Activated CD8-positive, alpha-beta memory T cell treated with anti-CD3 and anti-CD28 coated beads, Interleukin-2, amount 50 U/mL, for 1 hour (primary cell): Measurements from ENCODE around the gene MRPL51.
"Not testable (repeated sequence)": the region's sequence is repeated elsewhere in the genome, so short reads cannot be mapped to it uniquely, and the experiment has no call there.

Experiments
- DNase-seq: peaks from one replicate; pipeline ENCODE4 v3.0.0-alpha.2; 2020; ENCODE audit errors: extremely low read depth

MRPL51 gene

DNA sequence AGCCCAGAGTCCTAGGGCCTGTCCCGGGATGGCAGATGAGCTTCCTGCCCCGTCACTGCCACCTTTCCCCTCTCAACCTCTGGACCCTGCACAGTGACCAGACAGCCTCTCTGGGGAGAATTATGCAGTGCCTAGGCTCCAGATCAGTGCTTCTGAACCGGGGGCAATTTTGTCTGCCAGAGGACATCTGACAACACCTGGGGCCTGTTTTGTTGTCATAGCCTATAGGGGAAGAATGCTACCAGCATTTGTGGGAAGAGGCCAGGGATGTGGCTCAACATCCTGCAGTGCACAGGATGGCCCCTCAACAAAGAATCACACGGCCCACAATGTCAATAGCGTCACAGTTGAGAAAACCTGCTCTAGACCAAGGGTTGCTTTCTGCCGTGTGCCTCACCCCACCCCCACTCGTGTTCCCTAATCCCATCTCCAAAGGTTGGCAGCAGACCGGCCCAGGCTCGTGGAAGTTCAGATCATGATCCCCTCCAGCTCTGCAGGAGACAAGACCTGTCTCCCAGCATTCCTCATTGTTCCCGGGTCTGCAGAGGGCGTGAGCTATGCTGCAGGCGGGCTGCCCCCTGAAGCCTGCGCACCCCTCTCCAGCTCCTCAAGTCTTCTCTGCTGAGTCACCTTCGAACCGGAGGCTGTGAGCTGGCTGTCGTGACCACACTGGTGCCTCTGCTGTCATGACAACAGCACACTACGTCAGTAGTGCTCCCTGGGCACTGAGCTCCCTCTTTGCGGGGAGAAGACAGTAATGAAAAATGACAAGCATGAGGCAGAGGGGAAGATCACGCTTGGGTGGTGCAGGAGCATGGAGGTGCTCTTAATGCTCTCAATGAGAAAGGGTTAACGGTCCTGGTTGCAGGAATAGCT is 39.2 kb upstream of the MRPL51 start:
- peak; percentile 83 for DNase-seq

DNA sequence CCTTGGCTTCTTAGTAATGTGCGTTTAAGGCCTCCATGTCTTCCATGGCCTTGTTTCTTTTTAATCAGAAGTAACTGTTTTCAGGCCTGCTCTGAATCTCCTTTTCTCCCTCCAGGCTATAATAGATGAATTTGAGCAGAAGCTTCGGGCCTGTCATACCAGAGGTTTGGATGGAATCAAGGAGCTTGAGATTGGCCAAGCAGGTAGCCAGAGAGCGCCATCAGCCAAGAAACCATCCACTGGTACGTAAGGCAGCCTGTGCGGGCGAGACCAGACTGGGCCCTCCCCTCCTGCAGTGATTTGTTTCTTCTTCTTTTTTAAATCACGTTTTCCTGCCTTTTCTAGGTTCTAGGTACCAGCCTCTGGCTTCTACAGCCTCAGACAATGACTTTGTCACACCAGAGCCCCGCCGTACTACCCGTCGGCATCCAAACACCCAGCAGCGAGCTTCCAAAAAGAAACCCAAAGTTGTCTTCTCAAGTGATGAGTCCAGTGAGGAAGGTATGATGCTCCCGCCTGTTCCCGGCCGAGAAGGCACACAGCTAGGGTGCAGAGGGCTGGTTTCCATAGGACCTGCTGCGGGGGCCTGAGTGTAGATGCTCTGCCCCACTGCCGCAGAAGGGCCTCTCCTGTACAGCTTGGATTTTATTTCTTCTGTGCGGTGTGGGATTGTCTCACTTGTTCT is 37.7 kb upstream of the MRPL51 start:
- no peak for DNase-seq

DNA sequence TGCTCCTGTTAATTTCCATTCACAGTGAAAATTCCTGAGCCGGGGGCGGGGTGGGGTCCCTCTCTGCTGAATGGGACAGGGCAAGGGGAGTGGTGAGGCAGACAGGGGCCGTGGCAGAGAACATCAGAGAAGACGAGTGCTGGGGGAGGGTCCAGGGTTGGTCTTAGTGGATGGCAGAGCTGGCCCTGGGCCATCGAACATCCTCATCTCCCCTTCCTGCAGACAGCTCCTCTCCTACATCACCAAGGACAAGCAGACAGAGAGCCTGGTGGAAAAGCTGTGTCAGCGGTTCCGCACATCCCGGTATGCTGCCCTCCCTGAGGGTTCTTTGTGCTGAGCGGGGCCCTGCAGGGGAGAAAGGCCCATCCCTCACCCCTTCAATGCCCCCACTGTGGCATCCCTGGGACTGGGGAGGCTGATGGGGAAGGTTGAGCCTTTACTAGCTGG is 36.3 kb upstream of the MRPL51 start:
- no peak for DNase-seq

GRCh38 chr12:6528539-6529235 is 35.6 kb upstream of the MRPL51 start:
- DNase-seq, result no peak

DNA sequence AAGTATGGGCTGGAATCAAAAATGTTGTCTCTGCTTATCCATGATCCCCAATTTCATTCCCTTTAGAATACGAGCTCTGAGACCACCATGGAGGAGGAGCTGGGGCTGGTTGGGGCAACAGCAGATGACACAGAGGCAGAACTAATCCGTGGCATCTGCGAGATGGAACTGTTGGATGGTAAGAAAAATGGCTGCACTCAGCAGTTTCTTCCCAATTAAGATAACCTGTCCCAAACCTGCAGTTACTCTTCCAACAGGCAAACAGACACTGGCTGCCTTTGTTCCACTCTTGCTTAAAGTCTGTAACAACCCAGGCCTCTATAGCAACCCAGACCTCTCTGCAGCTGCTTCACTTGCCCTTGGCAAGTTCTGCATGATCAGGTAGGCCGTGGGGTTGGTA is 34.6 kb upstream of the MRPL51 start:
- DNase-seq, result no peak

DNA sequence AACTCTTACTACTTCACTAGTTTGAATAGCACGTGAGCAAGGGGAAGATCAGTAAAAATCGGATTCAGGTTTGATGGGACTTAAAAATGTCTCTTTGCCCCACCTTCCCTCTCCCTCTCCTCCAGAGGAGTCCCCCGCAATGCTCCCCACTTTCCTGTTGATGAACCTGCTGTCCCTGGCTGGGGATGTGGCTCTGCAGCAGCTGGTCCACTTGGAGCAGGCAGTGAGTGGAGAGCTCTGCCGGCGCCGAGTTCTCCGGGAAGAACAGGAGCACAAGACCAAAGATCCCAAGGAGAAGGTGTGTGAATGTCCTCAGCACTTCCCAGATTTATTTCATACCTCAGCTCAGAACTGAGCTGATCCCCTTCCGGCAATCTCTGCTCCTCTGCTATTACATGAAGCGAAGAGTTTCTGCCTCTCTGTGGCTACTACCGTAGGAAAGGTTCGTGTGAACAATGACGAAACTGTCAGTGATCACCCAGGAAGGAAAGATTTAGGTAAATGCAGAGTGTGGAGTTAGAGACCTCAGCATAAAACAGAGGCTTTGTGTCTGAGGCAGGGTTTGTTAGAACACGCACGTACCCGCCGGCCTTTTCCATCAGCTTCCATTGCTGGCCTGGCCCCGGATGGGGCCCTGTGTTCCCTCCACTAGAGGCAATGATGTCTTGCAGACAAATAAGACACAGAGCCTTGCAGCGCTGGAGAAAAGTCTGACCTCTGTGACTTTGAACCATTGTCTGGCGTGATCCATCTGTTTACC is 33.9 kb upstream of the MRPL51 start:
- no peak for DNase-seq

DNA sequence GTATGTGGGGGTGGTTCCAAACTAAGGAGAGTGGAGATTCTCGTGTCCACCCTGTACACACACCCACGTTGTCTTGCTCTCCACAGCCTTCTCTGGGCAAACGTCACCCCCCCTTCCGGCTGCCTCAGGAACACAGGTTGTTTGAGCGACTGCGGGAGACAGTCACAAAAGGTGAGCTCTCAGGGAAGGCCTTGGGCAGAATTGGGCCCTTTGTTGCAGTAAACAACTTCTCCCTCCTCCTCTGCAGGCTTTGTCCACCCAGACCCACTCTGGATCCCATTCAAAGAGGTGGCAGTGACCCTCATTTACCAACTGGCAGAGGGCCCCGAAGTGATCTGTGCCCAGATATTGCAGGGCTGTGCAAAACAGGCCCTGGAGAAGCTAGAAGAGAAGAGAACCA is 33.1 kb upstream of the MRPL51 start:
- no peak for DNase-seq

- DNase-seq, result no peak
Measured at GRCh38 chr12:6524648-6525047, 31.6 kb upstream of the MRPL51 start.

- DNase-seq, result no peak
Measured at GRCh38 chr12:6523708-6524107, 30.6 kb upstream of the MRPL51 start.

- no peak for DNase-seq
Measured at GRCh38 chr12:6522193-6522592, 29.1 kb upstream of the MRPL51 start.

DNA sequence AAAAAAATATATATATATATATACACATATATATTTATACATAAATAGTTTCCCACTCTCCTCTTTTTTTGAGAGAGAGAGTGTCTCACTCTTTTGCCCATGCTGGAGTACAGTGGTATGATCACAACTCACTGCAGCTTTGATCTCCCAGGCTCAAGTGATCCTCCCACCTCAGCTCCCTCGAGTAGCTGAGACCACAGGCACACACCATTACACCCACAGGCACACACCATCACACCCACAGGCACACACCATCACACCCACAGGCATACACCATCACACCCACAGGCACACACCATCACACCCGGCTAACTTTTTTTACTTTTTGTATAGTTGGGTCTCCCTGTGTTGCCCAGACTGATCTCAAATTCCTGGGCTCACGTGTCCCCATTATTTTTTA is 27.1 kb upstream of the MRPL51 start:
- DNase-seq, result no peak

- DNase-seq, result no peak
Measured at GRCh38 chr12:6508087-6508486, 15.0 kb upstream of the MRPL51 start.

DNA sequence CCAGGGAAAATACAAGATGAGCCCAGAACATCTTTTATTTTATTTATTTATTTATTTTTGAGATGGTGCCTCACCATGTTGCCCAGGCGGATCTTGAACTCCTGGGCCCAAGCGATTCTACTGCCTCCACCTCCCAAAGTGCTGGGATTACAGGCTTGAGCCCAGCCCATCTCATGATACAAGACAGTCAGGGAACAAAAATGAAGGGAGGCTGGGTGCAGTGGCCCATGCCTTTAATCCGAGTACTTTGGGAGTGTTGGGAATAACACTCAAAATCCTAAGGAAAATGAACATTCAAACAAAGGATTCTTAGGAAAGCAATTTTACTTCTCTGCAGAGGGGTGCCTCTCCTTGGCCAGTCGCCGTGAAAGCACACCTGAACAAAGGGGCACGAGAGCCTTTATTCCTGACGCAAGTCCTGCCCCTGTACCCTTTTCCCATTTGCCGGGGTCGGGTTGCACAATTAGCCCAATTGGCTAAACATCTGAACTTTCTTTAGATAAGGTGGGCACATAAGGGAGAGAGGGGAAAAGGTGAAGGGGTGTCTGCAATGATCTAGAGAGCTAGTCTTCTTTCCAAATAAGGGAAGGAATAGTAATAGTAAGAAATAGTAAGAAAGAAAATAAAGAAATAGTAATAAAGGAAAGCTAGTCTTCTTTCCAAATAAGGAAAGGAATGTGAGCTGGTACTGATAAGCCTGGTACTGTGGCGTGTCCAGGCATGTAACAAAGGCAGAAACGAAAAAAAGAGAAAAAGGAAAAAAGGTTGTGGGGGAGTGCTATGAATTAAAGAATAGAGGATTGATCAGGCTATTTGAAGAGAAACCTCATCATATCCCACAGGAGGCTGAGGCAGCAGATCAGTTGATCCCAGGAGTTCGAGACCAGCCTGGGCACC is 14.3 kb upstream of the MRPL51 start:
- DNase-seq, result no peak

DNA sequence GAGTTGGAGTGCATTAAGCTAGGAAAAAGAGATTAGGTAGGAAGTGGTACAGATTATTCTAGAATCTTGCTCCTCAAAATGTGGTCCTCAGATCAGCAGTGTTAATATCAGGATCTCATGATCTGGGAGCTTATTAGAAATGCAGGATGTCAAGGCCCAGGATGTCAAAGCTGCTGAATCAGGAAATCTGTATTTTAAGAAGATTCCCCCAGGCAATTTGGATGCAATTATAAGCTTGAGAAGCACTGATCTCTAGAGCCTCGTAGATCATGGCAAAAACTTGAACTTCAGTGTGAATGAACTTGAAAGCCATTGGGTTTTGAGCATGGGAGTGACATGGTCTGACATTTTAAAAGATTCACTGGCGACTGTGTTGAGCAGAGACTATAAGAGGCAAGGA is 7.4 kb upstream of the MRPL51 start:
- DNase-seq, result no peak

- DNase-seq, result not testable (repeated sequence)
Measured at GRCh38 chr12:6497291-6497690, 4.2 kb upstream of the MRPL51 start.

DNA sequence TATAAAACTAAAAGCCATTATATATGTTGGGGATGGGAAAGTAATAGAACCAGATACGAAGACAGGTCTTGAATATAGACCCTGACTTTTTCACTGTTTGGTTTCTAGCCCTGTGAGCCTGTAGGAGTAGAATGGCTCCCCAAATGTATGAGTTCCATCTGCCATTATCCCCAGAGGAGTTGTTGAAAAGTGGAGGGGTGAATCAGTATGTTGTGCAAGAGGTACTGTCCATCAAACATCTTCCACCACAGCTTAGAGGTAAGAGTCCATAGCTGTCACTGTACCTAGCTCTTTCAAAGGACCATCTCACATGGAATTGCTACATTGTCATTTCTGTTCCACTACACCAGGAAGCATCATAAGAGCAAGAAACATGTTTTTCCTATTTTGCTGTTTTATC is 1.9 kb upstream of the MRPL51 start:
- no peak for DNase-seq

- DNase-seq, result no peak
Measured at GRCh38 chr12:6494258-6494743, 1.2 kb upstream of the MRPL51 start.

- DNase-seq, result peak; percentile 89
Measured at GRCh38 chr12:6493497-6494257, 615 bp upstream of the MRPL51 start, which contains the start of gene NCAPD2. Gene NCAPD2 (plus strand): TSS chr12:6494102. CDS start chr12:6495099, 997 bp downstream.

DNA sequence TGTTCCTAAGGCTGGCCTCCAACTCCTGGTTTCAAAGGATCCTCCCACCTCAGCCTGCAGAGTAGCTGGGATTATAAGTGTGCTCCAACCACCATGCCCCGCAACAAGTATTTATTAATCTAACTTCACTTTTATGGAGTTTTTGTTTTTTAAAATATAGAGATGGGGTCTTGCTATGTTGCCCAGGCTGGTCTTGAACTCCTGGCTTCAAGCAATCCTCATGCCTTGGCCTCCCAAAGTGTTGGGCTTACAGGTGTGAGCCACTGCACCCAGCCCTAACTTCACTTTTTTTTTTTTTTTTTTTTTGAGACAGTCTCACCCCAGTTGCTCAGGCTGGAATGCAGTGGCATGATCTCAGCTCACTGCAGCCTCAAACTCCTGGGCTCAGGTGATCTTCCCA is 2.4 kb downstream of the MRPL51 start:
- DNase-seq, result not testable (repeated sequence)

DNA sequence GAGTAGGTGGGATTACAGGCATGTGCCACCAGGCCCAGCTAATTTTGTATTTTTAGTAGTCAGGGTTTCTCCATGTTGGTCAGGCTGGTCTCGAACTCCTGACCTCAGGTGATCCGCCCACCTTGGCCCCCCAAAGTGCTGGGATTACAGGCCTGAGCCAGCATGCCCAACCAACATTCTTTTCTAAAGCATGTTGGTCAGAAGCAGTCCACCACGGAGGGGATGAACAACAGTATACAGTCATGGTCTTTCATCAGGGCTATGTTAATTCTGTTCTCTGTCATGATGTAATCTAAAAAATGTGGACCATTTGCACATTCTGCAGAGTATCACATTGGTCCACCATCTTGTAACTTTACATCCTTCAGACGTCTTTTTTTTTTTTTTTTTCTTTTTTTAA is 3.6 kb downstream of the MRPL51 start:
- DNase-seq, result no peak
